ENCODE results near the gene PAX2. TPM values are rescaled to one million over a fixed set of nuclear protein-coding genes. Genes with fewer than 3 reads are reported as not detected.

Gene PAX2
- total and polyA plus RNA-seq, 2 of the 8 experiments (the other 6 are each of a cell fraction or from before 2014, with no cell fraction given), result 0.02 TPM; not detected in 1

DNA sequence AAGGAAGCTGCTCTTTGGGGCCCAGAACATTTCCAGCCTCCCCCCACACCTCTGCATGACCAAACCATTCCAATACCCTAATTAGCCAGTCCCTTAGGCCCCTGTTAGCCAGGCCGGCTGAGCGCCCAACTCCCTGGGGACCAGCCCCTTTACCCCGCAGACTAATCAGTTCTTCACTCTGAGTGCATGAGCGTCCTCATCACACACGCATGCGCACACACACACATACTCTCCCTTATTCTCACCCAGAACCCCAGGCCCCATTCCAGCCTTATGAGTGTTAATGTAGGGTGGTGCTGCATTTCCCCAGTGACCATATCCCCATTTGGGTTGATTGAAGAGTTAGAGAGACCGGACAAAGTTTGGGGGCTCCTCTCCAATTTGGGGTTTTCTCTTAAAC lies 90.4 kb downstream of the PAX2 start:
- Histone ChIP-seq H2BK15ac (ENCODE audit: low read length) (no peak overlapping the region), H3K23ac (ENCODE audit: insufficient read length) (no peak overlapping the region), H3K36me3 (ENCODE audit: control insufficient read depth in 2 of 4, insufficient read depth in 4 of 4, low read length in 3 of 4) (no peaks in the 10 kb centered on the region), H3K27ac (ENCODE audit: low read depth, low read length) (no peak overlapping the region), H3K9ac (replicated peaks in 1 of 4; ENCODE audit: extremely low read depth in 1 of 4, low read depth in 3 of 4, low read length in 3 of 4) (no peak overlapping the region), H4K20me1 (replicated peaks in 1 of 2; ENCODE audit: control insufficient read depth in 1 of 2, insufficient read depth in 2 of 2, low read length in 2 of 2) (peaks cover 0 to 2% of the 10 kb centered on the region in 2 experiments), H3K56ac (replicated peaks; ENCODE audit: insufficient read length, low read depth, low read length) (no peak overlapping the region), H2BK12ac (ENCODE audit: low read depth, low read length) (no peak overlapping the region), H3K14ac (ENCODE audit: insufficient read length) (no peak overlapping the region), H3K23me2 (ENCODE audit: low read depth, low read length) (no peaks in the 10 kb centered on the region), H3K79me1 (ENCODE audit: low read depth, low read length) (no peaks in the 10 kb centered on the region), H3K4me1 (replicated peaks in 1 of 4; ENCODE audit: control insufficient read depth in 3 of 4, insufficient read depth in 4 of 4, low read length in 3 of 4) (no peaks in the 10 kb centered on the region), H4K8ac (ENCODE audit: extremely low read depth, insufficient read depth, low read length) (no peak overlapping the region), H2AK5ac (ENCODE audit: low read depth, low read length) (no peak overlapping the region), H3K9me3 (ENCODE audit: insufficient read depth in 2 of 2, low read depth in 1 of 2, low read length in 1 of 2) (peaks cover 0 to under 1% of the 10 kb centered on the region in 2 experiments; a peak in 1 of 4 replicates), H2BK20ac (ENCODE audit: low read length) (no peak overlapping the region), H3K27me3 (replicated peaks in 1 of 4; ENCODE audit: control insufficient read depth in 3 of 4, extremely low read depth in 1 of 4, insufficient read depth in 3 of 4, low read length in 3 of 4) (peaks cover 35 to 47% (median 41%) of the 10 kb centered on the region in 4 experiments), H3K4me3 (ENCODE audit: extremely low read depth in 1 of 4, insufficient read depth in 2 of 4, low read depth in 3 of 4, low read length in 4 of 4) (no peak overlapping the region), H3K4me2 (ENCODE audit: insufficient read depth in 1 of 2, low read depth in 2 of 2, low read length in 2 of 2) (no peak overlapping the region), H3K18ac (ENCODE audit: extremely low read depth, low read length) (no peak overlapping the region), H4K5ac (ENCODE audit: insufficient read length, low read depth, low read length) (no peak overlapping the region), H2BK120ac (replicated peaks; ENCODE audit: low read depth, low read length) (no peak overlapping the region), H2AFZ (ENCODE audit: low read length) (no peak overlapping the region), H3K79me2 (ENCODE audit: control insufficient read depth in 1 of 2, insufficient read depth in 2 of 2, low read length in 2 of 2) (no peaks in the 10 kb centered on the region), H4K91ac (replicated peaks; ENCODE audit: insufficient read length, low read length) (no peak overlapping the region), H3K4ac (replicated peaks; ENCODE audit: insufficient read length, low read depth, low read length) (no peak overlapping the region), H2BK5ac (ENCODE audit: low read depth, low read length) (no peak overlapping the region)
- ChIA-PET CTCF (ENCODE audit: partially characterized antibody) (interaction anchor here (0.7 to 8.1 kb wide), 4 partner anchors 38 to 266 kb away, joined by 3 to 74 read pairs (median 3); no protein-coding TSS in a partner anchor), POLR2A (ENCODE audit: partially characterized antibody) (no interaction called here)
- DNase-seq (ENCODE audit: low read depth in 1 of 2, low spot score in 2 of 2) (no peak), FAIRE-seq (no peak)
- 71% methylated on average over 7 of the region's 7 CpGs; no CpG with 5 or more reads in 1 of the 2 experiments for WGBS, 2 experiments (ENCODE audit: extremely low coverage in 1 of 2, insufficient coverage in 1 of 2, insufficient read length in 1 of 2, insufficient replicate concordance in 2 of 2, low coverage in 1 of 2, low lambda C conversion rate in 2 of 2, missing lambda C conversion rate in 1 of 2)
- no peak for TF ChIP-seq MAFK (IDR thresholded peaks at IDR 0.05; ENCODE audit: low read depth, low read length)
- no peak for TF ChIP-seq SP2 (IDR thresholded peaks at IDR 0.05; ENCODE audit: low read length)
- no peak for TF ChIP-seq ASH2L (IDR thresholded peaks at IDR 0.05; ENCODE audit: low read length)
- TF ChIP-seq HDAC6 (IDR thresholded peaks at IDR 0.05; ENCODE audit: low read depth, low read length), result no peak
- no peak for TF ChIP-seq NRF1 (IDR thresholded peaks at IDR 0.05; ENCODE audit: low read depth, low read length)
- no peak for TF ChIP-seq CBX5 (IDR thresholded peaks at IDR 0.05; ENCODE audit: low read depth, low read length)
- TF ChIP-seq CHD2 (IDR thresholded peaks at IDR 0.05; ENCODE audit: low read length), result no peak
- no peak for TF ChIP-seq CHD1 (IDR thresholded peaks at IDR 0.05; ENCODE audit: low read depth, low read length)
- no peak for TF ChIP-seq TBP (IDR thresholded peaks at IDR 0.05; ENCODE audit: low read depth, low read length)
- TF ChIP-seq, protein P1, sequence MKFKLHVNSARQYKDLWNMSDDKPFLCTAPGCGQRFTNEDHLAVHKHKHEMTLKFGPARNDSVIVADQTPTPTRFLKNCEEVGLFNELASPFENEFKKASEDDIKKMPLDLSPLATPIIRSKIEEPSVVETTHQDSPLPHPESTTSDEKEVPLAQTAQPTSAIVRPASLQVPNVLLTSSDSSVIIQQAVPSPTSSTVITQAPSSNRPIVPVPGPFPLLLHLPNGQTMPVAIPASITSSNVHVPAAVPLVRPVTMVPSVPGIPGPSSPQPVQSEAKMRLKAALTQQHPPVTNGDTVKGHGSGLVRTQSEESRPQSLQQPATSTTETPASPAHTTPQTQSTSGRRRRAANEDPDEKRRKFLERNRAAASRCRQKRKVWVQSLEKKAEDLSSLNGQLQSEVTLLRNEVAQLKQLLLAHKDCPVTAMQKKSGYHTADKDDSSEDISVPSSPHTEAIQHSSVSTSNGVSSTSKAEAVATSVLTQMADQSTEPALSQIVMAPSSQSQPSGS (IDR thresholded peaks at IDR 0.05; ENCODE audit: low read length), result no peak
- no peak for TF ChIP-seq TAF1 (IDR thresholded peaks at IDR 0.05; ENCODE audit: low read depth, low read length)
- TF ChIP-seq TCF12 (IDR thresholded peaks at IDR 0.05; ENCODE audit: low read depth, low read length), result no peak
- no peak for TF ChIP-seq EGR1 (IDR thresholded peaks at IDR 0.05; ENCODE audit: borderline replicate concordance, low read depth, low read length)
- no peak for TF ChIP-seq POLR2AphosphoS5 (IDR thresholded peaks at IDR 0.05; ENCODE audit: low read depth, low read length)
- no peak for TF ChIP-seq TEAD4 (IDR thresholded peaks at IDR 0.05; ENCODE audit: low read depth, low read length)

All from H1 (cell line).